ENCODE results near the gene SNX4.

SNX4 gene

DNA sequence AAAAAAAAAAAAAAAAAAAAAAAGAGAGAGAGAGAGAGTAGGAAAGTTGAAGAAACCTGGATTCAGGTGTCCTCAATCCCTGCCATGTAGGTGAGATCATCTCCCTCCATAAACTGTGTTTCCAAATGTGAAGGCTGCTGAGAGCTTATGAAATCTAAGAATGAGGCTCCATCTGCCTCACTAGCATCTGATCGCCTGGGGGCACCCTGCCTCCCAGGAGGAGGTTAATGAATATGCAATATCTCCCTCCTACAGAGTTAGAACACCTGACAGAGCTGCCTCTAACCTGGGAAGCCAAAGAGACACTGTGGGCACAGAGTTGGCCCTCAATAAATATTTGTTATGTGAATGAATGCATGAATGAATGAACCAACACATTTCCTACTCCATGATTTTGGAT lies 121.0 kb downstream of the SNX4 start:
- FAIRE-seq: no peak

Measured in TTC549 (cell line).